ENCODE results near the gene UFC1. TPM values are rescaled to one million over a fixed set of nuclear protein-coding genes. Genes with fewer than 3 reads are reported as not detected.
A peak's percentile ranks its signal among the peaks of the same experiment; 100 is the strongest.

The UFC1 gene
- total RNA-seq, 4 donors from 2014 or later = 68.3 to 79.9 (median 76.7) TPM

- peak overlapping the region in 1 of 4 donors; percentile 65 for H3K4me3 ChIP-seq
- WGBS, 2 donors = 74 to 86% methylated on average over 3 of the region's 4 CpGs
Measured at GRCh38 chr1:161195171-161195570, 41.4 kb downstream of the UFC1 start.

GRCh38 chr1:161196111-161196510 is 42.3 kb downstream of the UFC1 start:
- Histone ChIP-seq H3K4me3 (peak overlapping the region in 1 of 4 donors; percentile 65), H3K27ac (peak overlapping the region in 3 of 4 donors; percentile 90 to 99 (median 99)), H3K27me3 (no peaks in the 10 kb centered on the region), H3K36me3 (peaks cover 0 to 22% (median 0%) of the 10 kb centered on the region in 3 donors), H3K4me1 (peaks cover 35 to 95% (median 78%) of the 10 kb centered on the region in 3 donors), H3K9me3 (no peaks in the 10 kb centered on the region)
- no peak for DNase-seq
- intact Hi-C loops (cut with DNase I) = no loop called here
- TF ChIP-seq CTCF (IDR thresholded peaks at IDR 0.05) = no peak
- WGBS, 2 donors = 75 to 96% methylated on average over 2 to 4 of the region's 7 CpGs

More at GRCh38 chr1:161195171-161195570, 41.4 kb downstream of the UFC1 start:
- Histone ChIP-seq H3K36me3 (peaks cover 0 to 27% (median 0%) of the 10 kb centered on the region in 3 donors), H3K9me3 (no peaks in the 10 kb centered on the region), H3K27me3 (no peaks in the 10 kb centered on the region), H3K4me1 (peaks cover 25 to 92% (median 69%) of the 10 kb centered on the region in 3 donors), H3K27ac (peak overlapping the region in 1 of 4 donors; percentile 52)
- TF ChIP-seq POLR2A (IDR thresholded peaks at IDR 0.05) (no peak), CTCF (IDR thresholded peaks at IDR 0.05) (no peak)
- intact Hi-C loops (cut with DNase I) = no loop called here
- no peak for DNase-seq

GRCh38 chr1:161196521-161197451 is 43.0 kb downstream of the UFC1 start:
- intact Hi-C loops (cut with DNase I) = no loop called here
- WGBS, 2 donors = 42 to 53% methylated on average over 9 to 15 of the region's 27 CpGs
- no peaks in the 10 kb centered on the region for H3K27me3 ChIP-seq
- no peak for DNase-seq
- H3K4me1 ChIP-seq = peaks cover 41 to 99% (median 84%) of the 10 kb centered on the region in 3 donors
- peak overlapping the region; percentile 90 to 99 (median 97) for H3K27ac ChIP-seq
- peaks cover 0 to 15% (median 0%) of the 10 kb centered on the region in 3 donors for H3K36me3 ChIP-seq
- TF ChIP-seq CTCF (IDR thresholded peaks at IDR 0.05) (no peak), POLR2A (IDR thresholded peaks at IDR 0.05) (peak in 1 of 4 donors; percentile 17)
- peak overlapping the region in 3 of 4 donors; percentile 38 to 65 (median 39) for H3K4me3 ChIP-seq
- H3K9me3 ChIP-seq = no peaks in the 10 kb centered on the region

GRCh38 chr1:161197560-161198193 is 43.9 kb downstream of the UFC1 start:
- Histone ChIP-seq H3K4me1 (peaks cover 41 to 93% (median 82%) of the 10 kb centered on the region in 3 donors), H3K4me3 (peak overlapping the region; percentile 14 to 65 (median 38)), H3K9me3 (no peaks in the 10 kb centered on the region), H3K36me3 (peaks cover 0 to 11% (median 0%) of the 10 kb centered on the region in 3 donors), H3K27ac (peak overlapping the region; percentile 90 to 99 (median 97)), H3K27me3 (no peaks in the 10 kb centered on the region)
- intact Hi-C loops (cut with DNase I) = no loop called here
- no peak for DNase-seq
- 52 to 59% methylated on average over 8 to 11 of the region's 11 CpGs for WGBS, 2 donors
- TF ChIP-seq CTCF (IDR thresholded peaks at IDR 0.05) = no peak
- no peak for TF ChIP-seq POLR2A (IDR thresholded peaks at IDR 0.05)

Data from esophagus squamous epithelium (tissue), 5 donors.